IMR-90 (cell line): Measurements from ENCODE around the gene DEDD2. TPM values are rescaled to one million over a fixed set of nuclear protein-coding genes. Genes with fewer than 3 reads are reported as not detected.

Experiments
- ATAC-seq: fragments of 200-7000 bp; cut with Tn5 transposase; 2 replicates; pipeline ENCODE4 v1.9.1; 2020; ENCODE audit warnings: low read depth, mild to moderate bottlenecking, moderate library complexity
- BruUV-seq: library from RNA; stranded (reverse); fragments of 400-500 nt; replicated peaks from 2 replicates; lab custom pipeline; 2021; lab: Mats Ljungman, UMichigan
- CTCF ChIA-PET: fragments of 300-600 bp; formaldehyde crosslinking; extraction: SDS; loops from one replicate; lab custom pipeline; 2021; ENCODE audit warnings: antibody characterized with exemption; lab: Yijun Ruan, JAX
- POLR2A ChIA-PET: fragments of 300-600 bp; sonication (Branson Sonifier 250); formaldehyde crosslinking; loops from one replicate; lab custom pipeline; 2022; ENCODE audit warnings: antibody characterized with exemption; ENCODE audit not compliant: unreplicated experiment; lab: Charles Lee
- DNase-seq: peaks from one replicate; pipeline ENCODE4 v3.0.0; 2013
- H2AFZ ChIP-seq: replicated peaks from 2 replicates; pipeline ENCODE3; 2013; ENCODE audit warnings: low read length, mild to moderate bottlenecking; ENCODE audit not compliant: poor library complexity
- H2AK5ac ChIP-seq: 2 replicates; pipeline ENCODE4 v1.6.1; 2013; ENCODE audit warnings: low read depth, low read length, inconsistent platforms
- H2AK9ac ChIP-seq: replicated peaks from 2 replicates; pipeline ENCODE3; 2013; ENCODE audit warnings: mild to moderate bottlenecking, low read depth, low read length, moderate library complexity; ENCODE audit not compliant: poor library complexity
- H2BK120ac ChIP-seq: 2 replicates; pipeline ENCODE4 v1.6.1; 2013; ENCODE audit warnings: low read depth, low read length, inconsistent platforms
- H2BK15ac ChIP-seq: 3 replicates; pipeline ENCODE4 v1.6.1; 2013; ENCODE audit warnings: low read depth, low read length, inconsistent platforms
- H2BK20ac ChIP-seq: 2 replicates; pipeline ENCODE4 v1.6.1; 2013; ENCODE audit warnings: low read depth, mild to moderate bottlenecking, inconsistent platforms, low read length, moderate library complexity
- H2BK5ac ChIP-seq: 2 replicates; pipeline ENCODE4 v1.6.1; 2013; ENCODE audit warnings: mild to moderate bottlenecking, low read depth, low read length, inconsistent platforms; ENCODE audit not compliant: poor library complexity, severe bottlenecking
- H3K14ac ChIP-seq: replicated peaks from 2 replicates; pipeline ENCODE4 v1.6.1; 2013; ENCODE audit warnings: low read depth, low read length, inconsistent platforms
- H3K18ac ChIP-seq: 2 replicates; pipeline ENCODE4 v1.6.1; 2013; ENCODE audit warnings: low read depth, low read length, control low read depth
- H3K23ac ChIP-seq: 2 replicates; pipeline ENCODE4 v1.6.1; 2013; ENCODE audit warnings: low read depth, low read length, inconsistent platforms
- H3K27ac ChIP-seq: 2 replicates; pipeline ENCODE4 v1.5.1; 2013; ENCODE audit warnings: mild to moderate bottlenecking, control low read depth, low read length; ENCODE audit not compliant: insufficient read depth
- H3K27me3 ChIP-seq: 2 replicates; pipeline ENCODE4 v1.6.1; 2013; ENCODE audit warnings: low read length; ENCODE audit not compliant: control insufficient read depth, insufficient read depth
- H3K36me3 ChIP-seq: 2 replicates; pipeline ENCODE4 v1.6.1; 2013; ENCODE audit warnings: low read length, mixed read lengths; ENCODE audit not compliant: control insufficient read depth, insufficient read depth
- H3K4ac ChIP-seq: 2 replicates; pipeline ENCODE4 v1.6.1; 2013; ENCODE audit warnings: low read depth, low read length, inconsistent platforms
- H3K4me1 ChIP-seq: 2 replicates; pipeline ENCODE4 v1.6.1; 2013; ENCODE audit warnings: low read length, mixed read lengths; ENCODE audit not compliant: control insufficient read depth, insufficient read depth
- H3K4me2 ChIP-seq: 2 replicates; pipeline ENCODE4 v1.6.1; 2013; ENCODE audit warnings: low read depth, mild to moderate bottlenecking, control low read depth, low read length, moderate library complexity
- H3K4me3 ChIP-seq: 2 replicates; pipeline ENCODE4 v1.5.1; 2013; ENCODE audit warnings: low read depth, mild to moderate bottlenecking, control low read depth, low read length, moderate library complexity; ENCODE audit not compliant: insufficient read depth
- H3K56ac ChIP-seq: 2 replicates; pipeline ENCODE4 v1.6.1; 2013; ENCODE audit warnings: low read length, inconsistent platforms; ENCODE audit not compliant: insufficient read depth; ENCODE audit errors: extremely low read depth
- H3K79me1 ChIP-seq, 2 experiments: 2 replicates each; pipeline ENCODE4 v1.6.1; 2013; ENCODE audit warnings: low read length in 2 of 2, inconsistent platforms in 1 of 2, low read depth in 1 of 2
- H3K9ac ChIP-seq: 2 replicates; pipeline ENCODE4 v1.6.1; 2013; ENCODE audit warnings: low read depth, low read length, control low read depth
- H3K9me1 ChIP-seq: 2 replicates; pipeline ENCODE4 v1.6.1; 2013; ENCODE audit warnings: low read length, inconsistent platforms; ENCODE audit not compliant: insufficient read depth
- H3K9me3 ChIP-seq: 2 replicates; pipeline ENCODE4 v1.6.1; 2013; ENCODE audit warnings: low read length; ENCODE audit not compliant: control insufficient read depth, insufficient read depth
- H4K20me1 ChIP-seq: 2 replicates; pipeline ENCODE4 v1.6.1; 2013; ENCODE audit warnings: low read length, inconsistent platforms; ENCODE audit not compliant: insufficient read depth
- H4K5ac ChIP-seq: 2 replicates; pipeline ENCODE4 v1.6.1; 2013; ENCODE audit warnings: mild to moderate bottlenecking, low read depth, low read length, control low read depth
- H4K8ac ChIP-seq, 2 experiments: 2 replicates each; pipeline ENCODE4 v1.6.1; 2013; ENCODE audit warnings: low read depth in 2 of 2, low read length in 2 of 2, control low read depth in 1 of 2, inconsistent platforms in 1 of 2
- H4K91ac ChIP-seq: 2 replicates; pipeline ENCODE4 v1.6.1; 2013; ENCODE audit warnings: low read depth, low read length, inconsistent platforms; ENCODE audit not compliant: insufficient read depth
- BHLHE40 ChIP-seq: fragments of 150-350 bp; IDR thresholded peaks from 2 replicates; pipeline ENCODE4 v1.6.1; 2016; ENCODE audit warnings: mild to moderate bottlenecking, low read depth, low read length
- CEBPB ChIP-seq: IDR thresholded peaks from 2 replicates; pipeline ENCODE4 v1.6.1; 2012; ENCODE audit warnings: low read depth, low read length, improper control_type of control experiment
- CHD1 ChIP-seq: IDR thresholded peaks from 2 replicates; pipeline ENCODE4 v1.6.1; 2012; ENCODE audit warnings: low read depth, low read length, improper control_type of control experiment
- CTCF ChIP-seq: conservative IDR thresholded peaks from 2 replicates; pipeline ENCODE4 v1.5.1; 2012; ENCODE audit warnings: mild to moderate bottlenecking, low read depth, low read length, improper control_type of control experiment
- ELK1 ChIP-seq: fragments of 150-350 bp; IDR thresholded peaks from 2 replicates; pipeline ENCODE4 v1.6.1; 2016; ENCODE audit warnings: low read depth, mild to moderate bottlenecking, low read length, moderate library complexity, borderline replicate concordance
- FOS ChIP-seq: fragments of 150-350 bp; IDR thresholded peaks from 2 replicates; pipeline ENCODE4 v1.6.1; 2016; ENCODE audit warnings: low read depth, low read length
- MAFK ChIP-seq: IDR thresholded peaks from 2 replicates; pipeline ENCODE4 v1.6.1; 2012; ENCODE audit warnings: low read depth, low read length, improper control_type of control experiment
- MAZ ChIP-seq: IDR thresholded peaks from 2 replicates; pipeline ENCODE4 v1.6.1; 2012; ENCODE audit warnings: low read depth, mild to moderate bottlenecking, low read length, improper control_type of control experiment, moderate library complexity, borderline replicate concordance
- MXI1 ChIP-seq: IDR thresholded peaks from 2 replicates; pipeline ENCODE4 v1.6.1; 2012; ENCODE audit warnings: low read depth, mild to moderate bottlenecking, low read length, moderate library complexity, borderline replicate concordance
- NFE2L2 ChIP-seq: fragments of 150-350 bp; IDR thresholded peaks from 2 replicates; pipeline ENCODE4 v1.6.1; 2016; ENCODE audit warnings: low read depth, mild to moderate bottlenecking, low read length
- POLR2A ChIP-seq: IDR thresholded peaks from 2 replicates; pipeline ENCODE4 v1.6.1; 2012; ENCODE audit warnings: mild to moderate bottlenecking, low read depth, low read length
- RAD21 ChIP-seq: IDR thresholded peaks from 2 replicates; pipeline ENCODE4 v1.6.1; 2012; ENCODE audit warnings: low read length, improper control_type of control experiment
- RCOR1 ChIP-seq: IDR thresholded peaks from 2 replicates; pipeline ENCODE4 v1.6.1; 2012; ENCODE audit warnings: mild to moderate bottlenecking, low read length, improper control_type of control experiment; ENCODE audit not compliant: insufficient replicate concordance
- RFX5 ChIP-seq: IDR thresholded peaks from 2 replicates; pipeline ENCODE4 v1.8.0; 2012; ENCODE audit warnings: low read depth, mild to moderate bottlenecking, low read length, moderate library complexity
- SMC3 ChIP-seq: fragments of 150-350 bp; IDR thresholded peaks from 2 replicates; pipeline ENCODE4 v1.6.1; 2016; ENCODE audit warnings: low read depth, mild to moderate bottlenecking, antibody characterized with exemption, low read length, moderate library complexity
- USF2 ChIP-seq: fragments of 150-350 bp; IDR thresholded peaks from 2 replicates; pipeline ENCODE4 v1.6.1; 2017; ENCODE audit warnings: mild to moderate bottlenecking, antibody characterized with exemption, low read length, low read depth
- WGBS, 2 experiments: methylation state at CpG; one replicate each; pipeline versions ENCODE4 v1.1.5 to v1.1.7; 2013; ENCODE audit warnings: missing lambda C conversion rate in 2 of 2; ENCODE audit not compliant: insufficient read length in 1 of 2; ENCODE audit errors: extremely low coverage in 2 of 2; 5-methylcytosine and 5-hydroxymethylcytosine counted together
- dilution Hi-C: fragments of 300-500 bp; cut with HindIII; formaldehyde crosslinking; loops from one replicate; pipeline ENCODE4 v1.14.3; 2018; ENCODE audit warnings: low sequenced_read_pairs; ENCODE audit not compliant: unreplicated experiment
- in situ Hi-C: fragments of 300-500 bp; cut with MboI; formaldehyde crosslinking; loops from 3 replicates; pipeline ENCODE4 v1.14.3; 2019; ENCODE audit warnings: low sequenced_read_pairs, inconsistent platforms, mixed read lengths
- intact Hi-C: fragments of 100-400 bp; cut with micrococcal nuclease; formaldehyde crosslinking; loops from 2 replicates; pipeline ENCODE4 v1.10.0; 2022
- polyA plus RNA-seq, 3 experiments: library from polyadenylated mRNA; depleted of rRNA; stranded (reverse); fragments of >200 nt; gene quantifications; 2 replicates each; pipeline ENCODE4 v1.2.3, GENCODE V29; 2012; ENCODE audit warnings: low replicate concordance in 1 of 3
- total RNA-seq: library from RNA; depleted of rRNA; stranded (reverse); fragments of >200 nt; gene quantifications from 2 replicates; pipeline ENCODE4 v1.2.3, GENCODE V29; 2012

The DEDD2 gene
- total and polyA plus RNA-seq, 2 of the 4 experiments (the other 2 are of a cell fraction): 8.2 to 21.0 TPM

- Histone ChIP-seq H3K9ac (no peak overlapping the region), H2BK20ac (no peak overlapping the region), H4K5ac (no peak overlapping the region), H2AK9ac (no peak overlapping the region), H3K9me3 (no peaks in the 10 kb centered on the region), H3K27ac (no peak overlapping the region), H4K8ac (no peak overlapping the region), H3K14ac (no peak overlapping the region), H2AFZ (no peak overlapping the region), H2BK15ac (no peak overlapping the region), H3K36me3 (no peaks in the 10 kb centered on the region), H3K27me3 (peaks cover 84% of the 10 kb centered on the region), H3K79me1 (no peaks in the 10 kb centered on the region), H2BK5ac (no peak overlapping the region), H3K9me1 (no peaks in the 10 kb centered on the region), H3K4ac (no peak overlapping the region), H3K18ac (no peak overlapping the region), H2BK120ac (no peak overlapping the region), H4K20me1 (no peaks in the 10 kb centered on the region), H3K4me1 (no peaks in the 10 kb centered on the region), H3K23ac (no peak overlapping the region), H3K4me2 (no peak overlapping the region), H4K91ac (no peak overlapping the region), H2AK5ac (no peak overlapping the region), H3K56ac (no peak overlapping the region), H3K4me3 (no peak overlapping the region)
- no peak for TF ChIP-seq CTCF
- no peak for TF ChIP-seq MAFK
- TF ChIP-seq RCOR1: no peak
- no peak for TF ChIP-seq BHLHE40
- no peak for TF ChIP-seq USF2
- TF ChIP-seq CEBPB: no peak
- no peak for TF ChIP-seq NFE2L2
- TF ChIP-seq RAD21: no peak
- TF ChIP-seq SMC3: no peak
- no peak for TF ChIP-seq POLR2A
- no peak for TF ChIP-seq RFX5
- no peak for TF ChIP-seq ELK1
- no peak for TF ChIP-seq FOS
- no peak for TF ChIP-seq MXI1
- TF ChIP-seq CHD1: no peak
- TF ChIP-seq MAZ: no peak
- DNase-seq: no peak
- intact Hi-C loops (no loop called here), dilution Hi-C loops (no loop called here), in situ Hi-C loops (no loop called here)
- BruUV-seq: no TSS peak
- CTCF ChIA-PET: no interaction called here
- WGBS, 2 experiments: 77% methylated on average over 13 of the region's 21 CpGs; no CpG with 5 or more reads in 1 of the 2 experiments
- POLR2A ChIA-PET: no interaction called here
- no peak for ATAC-seq
Measured at GRCh38 chr19:42161616-42162263, 55.7 kb downstream of the DEDD2 start.
